Common myeloid progenitor, CD34-positive (primary cell): ENCODE results near the gene PPP1R1B.

Source experiments
- CTCF ChIA-PET: fragments of 350-600 bp; sonication (Branson Sonifier 250); formaldehyde crosslinking; loops from one replicate; lab custom pipeline; 2021; ENCODE audit warnings: antibody characterized with exemption; lab: Charles Lee
- POLR2A ChIA-PET: fragments of 350-600 bp; sonication (Branson Sonifier 250); formaldehyde crosslinking; loops from one replicate; lab custom pipeline; 2021; ENCODE audit warnings: antibody characterized with exemption; lab: Charles Lee
- DNase-seq, 3 donors: peaks; one replicate each; pipeline versions ENCODE4 v3.0.0 to v3.0.0-alpha.2; 2013
- H3K27ac ChIP-seq, 2 experiments: 1 replicate in 1 of 2; 2 replicates in 1 of 2; pipeline ENCODE4 v1.7.0; 2013; ENCODE audit warnings: inconsistent platforms in 2 of 2, low read length in 2 of 2, mild to moderate bottlenecking in 2 of 2, low read depth in 1 of 2, moderate library complexity in 1 of 2; ENCODE audit not compliant: severe bottlenecking in 2 of 2, insufficient read depth in 1 of 2, poor library complexity in 1 of 2
- H3K27me3 ChIP-seq, 5 experiments: replicated peaks in 2 of 5; 1 replicate in 3 of 5; 2 replicates in 2 of 5; pipeline versions ENCODE4 v1.6.1 to v1.7.0; 2013; ENCODE audit warnings: low read length in 4 of 5, mild to moderate bottlenecking in 2 of 5, moderate library complexity in 2 of 5, inconsistent platforms in 1 of 5; ENCODE audit not compliant: insufficient read depth in 5 of 5, control insufficient read depth in 4 of 5
- H3K36me3 ChIP-seq, 4 experiments: 1 replicate in 2 of 4; 2 replicates in 2 of 4; pipeline versions ENCODE4 v1.6.1 to v1.7.0; 2013; ENCODE audit warnings: low read length in 3 of 4, control low read depth in 1 of 4, mild to moderate bottlenecking in 1 of 4; ENCODE audit not compliant: control insufficient read depth in 4 of 4, insufficient read depth in 4 of 4
- H3K4me1 ChIP-seq, 4 experiments: 1 replicate in 3 of 4; 2 replicates in 1 of 4; pipeline versions ENCODE4 v1.6.1 to v1.7.1; 2013; ENCODE audit warnings: low read length in 3 of 4, mild to moderate bottlenecking in 3 of 4, control low read depth in 1 of 4, inconsistent platforms in 1 of 4, moderate library complexity in 1 of 4; ENCODE audit not compliant: control insufficient read depth in 4 of 4, insufficient read depth in 4 of 4; ENCODE audit errors: control extremely low read depth in 1 of 4
- H3K4me3 ChIP-seq, 7 experiments: 1 replicate in 4 of 7; 2 replicates in 3 of 7; pipeline versions ENCODE4 v1.5.1 to v1.7.0; 2013; ENCODE audit warnings: mild to moderate bottlenecking in 7 of 7, low read length in 6 of 7, moderate library complexity in 6 of 7, inconsistent platforms in 2 of 7, low read depth in 2 of 7, control low read depth in 1 of 7; ENCODE audit not compliant: insufficient read depth in 4 of 7, control insufficient read depth in 1 of 7; ENCODE audit errors: extremely low read depth in 1 of 7
- H3K9me3 ChIP-seq, 5 experiments: 1 replicate in 4 of 5; 2 replicates in 1 of 5; pipeline versions ENCODE4 v1.6.1 to v1.7.1; 2013; ENCODE audit warnings: low read length in 4 of 5, mild to moderate bottlenecking in 2 of 5, inconsistent platforms in 1 of 5, low read depth in 1 of 5, moderate library complexity in 1 of 5; ENCODE audit not compliant: control insufficient read depth in 4 of 5, insufficient read depth in 2 of 5; ENCODE audit errors: control extremely low read depth in 1 of 5
- WGBS: methylation state at CpG from one replicate; pipeline ENCODE4 v1.1.5; 2013; ENCODE audit not compliant: insufficient coverage; 5-methylcytosine and 5-hydroxymethylcytosine counted together

PPP1R1B gene

DNA sequence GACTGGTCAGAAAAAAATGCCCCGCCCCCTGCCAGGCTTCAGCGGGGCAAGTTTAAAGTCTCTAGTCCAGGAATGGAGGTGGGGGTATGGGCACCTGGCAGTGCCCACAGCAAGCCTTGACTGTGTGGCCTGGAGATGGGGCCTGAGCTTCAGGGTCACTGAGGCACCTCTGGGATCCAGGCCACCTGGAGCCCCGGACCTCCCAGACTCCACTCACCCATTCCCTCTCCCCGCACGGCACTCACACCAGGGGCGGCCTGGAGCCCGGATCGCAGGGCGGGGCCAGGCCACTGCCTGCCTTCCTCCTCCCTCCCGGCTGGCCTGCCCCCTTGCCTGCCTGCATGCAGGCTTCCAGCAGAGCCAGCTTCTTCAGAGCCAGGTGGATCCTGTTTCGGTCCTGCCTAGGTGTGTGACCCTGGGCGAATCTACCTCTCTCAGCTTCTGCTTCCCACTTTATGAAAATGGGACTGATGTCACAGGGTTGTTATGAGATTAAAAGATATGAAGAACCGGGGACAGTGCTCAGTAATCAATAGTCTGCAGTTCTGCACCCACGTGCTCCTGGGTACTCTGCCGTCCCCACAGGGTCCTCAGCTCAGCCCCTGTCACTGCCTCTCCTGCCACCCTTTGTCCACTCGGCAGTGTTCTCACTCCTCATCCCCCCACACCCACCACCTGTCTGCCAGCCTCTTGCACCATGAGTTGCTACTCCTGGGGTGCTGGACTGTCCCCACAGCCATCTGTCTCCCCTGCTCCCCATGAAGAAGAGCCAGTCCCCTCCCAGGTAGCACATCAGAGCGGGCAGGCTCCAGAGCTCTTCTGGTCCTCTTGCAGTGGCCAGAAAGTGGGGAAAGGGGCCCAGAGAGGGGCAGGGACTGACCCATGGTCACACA is 37.2 kb downstream of the PPP1R1B start:
- ChIA-PET POLR2A (no interaction called here), CTCF (interaction anchor here (0.8 to 22.5 kb wide), 4 partner anchors 10 to 113 kb away, joined by 3 to 445 read pairs (median 91); partner anchors contain the start of gene PPP1R1B)
- Histone ChIP-seq H3K36me3 (peaks cover 0 to 35% (median 15%) of the 10 kb centered on the region in 4 experiments), H3K9me3 (no peaks in the 10 kb centered on the region), H3K27ac (no peak overlapping the region), H3K4me3 (no peak overlapping the region), H3K27me3 (peaks cover 0 to 16% (median 7%) of the 10 kb centered on the region in 5 experiments), H3K4me1 (peaks cover 0 to 88% (median 49%) of the 10 kb centered on the region in 4 experiments)
- 55% methylated on average over 15 of the region's 17 CpGs for WGBS
- no peak for DNase-seq

- Histone ChIP-seq H3K36me3 (peaks cover 0 to 32% (median 15%) of the 10 kb centered on the region in 4 experiments), H3K4me3 (no peak within 1 kb of the TSS), H3K27ac (no peak within 1 kb of the TSS), H3K9me3 (no peaks in the 10 kb centered on the region), H3K27me3 (peaks cover 0 to 23% (median 7%) of the 10 kb centered on the region in 5 experiments), H3K4me1 (peaks cover 0 to 79% (median 45%) of the 10 kb centered on the region in 4 experiments)
- WGBS: 86% methylated on average over 11 of the region's 15 CpGs
- no peak for DNase-seq
- ChIA-PET POLR2A (no interaction called here), CTCF (interaction anchor here (0.8 to 22.5 kb wide), 7 partner anchors 11 to 114 kb away, joined by 3 to 445 read pairs (median 7); partner anchors contain the start of gene PPP1R1B)
Measured at GRCh38 chr17:39664581-39665561, 38.1 kb downstream of the PPP1R1B start, which contains the start of gene TCAP. TSS of gene TCAP (plus strand) at chr17:39665349. CDS start at chr17:39665360, 11 bp downstream.

DNA sequence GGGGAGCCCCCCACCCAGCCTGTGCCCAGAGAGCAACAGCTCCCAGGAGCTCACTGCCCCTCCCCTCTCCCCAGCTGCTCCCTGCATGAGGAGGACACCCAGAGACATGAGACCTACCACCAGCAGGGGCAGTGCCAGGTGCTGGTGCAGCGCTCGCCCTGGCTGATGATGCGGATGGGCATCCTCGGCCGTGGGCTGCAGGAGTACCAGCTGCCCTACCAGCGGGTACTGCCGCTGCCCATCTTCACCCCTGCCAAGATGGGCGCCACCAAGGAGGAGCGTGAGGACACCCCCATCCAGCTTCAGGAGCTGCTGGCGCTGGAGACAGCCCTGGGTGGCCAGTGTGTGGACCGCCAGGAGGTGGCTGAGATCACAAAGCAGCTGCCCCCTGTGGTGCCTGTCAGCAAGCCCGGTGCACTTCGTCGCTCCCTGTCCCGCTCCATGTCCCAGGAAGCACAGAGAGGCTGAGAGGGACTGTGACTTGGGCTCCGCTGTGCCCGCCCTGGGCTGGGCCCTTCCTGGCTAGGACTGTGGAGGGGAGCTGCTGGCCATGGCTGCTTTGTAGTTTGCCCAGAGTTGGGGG is 39.0 kb downstream of the PPP1R1B start:
- WGBS: 90% methylated on average over 17 of the region's 17 CpGs
- ChIA-PET POLR2A (interaction anchor here (0.7 kb wide), 1 partner anchor 15 kb away, joined by 3 read pairs; no protein-coding TSS in a partner anchor), CTCF (interaction anchor here (0.6 to 22.5 kb wide), 9 partner anchors 12 to 40 kb away, joined by 3 to 445 read pairs (median 4); partner anchors contain the start of gene PPP1R1B)
- Histone ChIP-seq H3K27me3 (peaks cover 0 to 26% (median 7%) of the 10 kb centered on the region in 5 experiments), H3K27ac (no peak overlapping the region), H3K4me3 (no peak overlapping the region), H3K4me1 (peaks cover 0 to 70% (median 41%) of the 10 kb centered on the region in 4 experiments), H3K36me3 (peaks cover 0 to 23% (median 12%) of the 10 kb centered on the region in 4 experiments), H3K9me3 (no peaks in the 10 kb centered on the region)
- DNase-seq: peak in 2 of 3 donors; percentile 52 to 62

DNA sequence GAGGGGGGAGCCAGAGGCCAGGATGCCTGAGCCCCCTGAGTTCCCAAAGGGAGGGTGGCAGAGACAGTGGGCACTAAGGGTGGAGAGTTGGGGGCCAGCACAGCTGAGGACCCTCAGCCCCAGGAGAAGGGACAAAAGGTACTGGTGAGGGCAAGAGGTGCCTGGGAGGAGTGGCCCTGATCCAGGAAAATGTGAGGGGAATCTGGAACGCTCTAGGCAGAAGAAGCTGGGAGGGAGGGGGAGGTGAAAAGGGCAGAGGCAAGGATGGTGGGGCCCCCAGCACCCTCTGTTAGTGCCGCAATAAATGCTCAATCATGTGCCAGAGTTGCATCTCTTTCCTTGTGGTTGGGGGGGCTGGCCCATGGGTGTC is 39.5 kb downstream of the PPP1R1B start:
- H3K27me3 ChIP-seq: peaks cover 0 to 26% (median 7%) of the 10 kb centered on the region in 5 experiments
- WGBS: 92% methylated on average over 2 of the region's 2 CpGs
- no peak overlapping the region for H3K4me3 ChIP-seq
- no peak for DNase-seq
- no peak overlapping the region for H3K27ac ChIP-seq
- ChIA-PET POLR2A (interaction anchor here (0.7 kb wide), 1 partner anchor 15 kb away, joined by 3 read pairs; no protein-coding TSS in a partner anchor), CTCF (interaction anchor here (0.6 to 22.5 kb wide), 8 partner anchors 11 to 64 kb away, joined by 3 to 445 read pairs (median 6); partner anchors contain the start of genes MIEN1 and PPP1R1B)
- H3K4me1 ChIP-seq: peaks cover 0 to 66% (median 38%) of the 10 kb centered on the region in 4 experiments
- no peaks in the 10 kb centered on the region for H3K9me3 ChIP-seq
- peaks cover 0 to 19% (median 9%) of the 10 kb centered on the region in 4 experiments for H3K36me3 ChIP-seq

- Histone ChIP-seq H3K9me3 (no peaks in the 10 kb centered on the region), H3K27me3 (peaks cover 0 to 30% (median 11%) of the 10 kb centered on the region in 5 experiments), H3K4me3 (no peak overlapping the region), H3K36me3 (peaks cover 0 to 13% (median 6%) of the 10 kb centered on the region in 4 experiments), H3K27ac (peak overlapping the region in 1 of 2 experiments; percentile 43), H3K4me1 (peaks cover 0 to 66% (median 36%) of the 10 kb centered on the region in 4 experiments)
- DNase-seq: peak in 1 of 3 donors; percentile 22
- 81% methylated on average over 9 of the region's 11 CpGs for WGBS
- ChIA-PET CTCF (interaction anchor here (0.6 to 22.5 kb wide), 8 partner anchors 11 to 63 kb away, joined by 3 to 445 read pairs (median 6); partner anchors contain the start of genes MIEN1 and PPP1R1B), POLR2A (no interaction called here)
Measured at GRCh38 chr17:39666601-39667261, 40.0 kb downstream of the PPP1R1B start.
